SK-N-SH treated with all-trans-retinoic acid at 6 μM for 48 hours (cell line): ENCODE results near the gene VPS13D.

Source experiments
- ISL1 ChIP-seq: fragments of 250-450 bp; sonication (Bioruptor Pico); IDR thresholded peaks from 2 replicates; pipeline ENCODE4 v2.1.2; 2022; ENCODE audit warnings: mild to moderate bottlenecking, moderate library complexity
- OSR1 ChIP-seq: fragments of 250-450 bp; sonication (Bioruptor Pico); IDR thresholded peaks from 2 replicates; pipeline ENCODE4 v1.8.0; 2022; ENCODE audit warnings: moderate library complexity, mild to moderate bottlenecking, inconsistent platforms
- ZNF565 ChIP-seq: fragments of 450-650 bp; formaldehyde crosslinking; conservative IDR thresholded peaks from 2 replicates; pipeline ENCODE4 v1.5.0; 2020; ENCODE audit warnings: low read depth, mild to moderate bottlenecking, moderate library complexity

- TF ChIP-seq ISL1 (no peak), OSR1 (CRISPR knock-in tag) (no peak), ZNF565 (CRISPR knock-in tag) (no peak)
Observed at GRCh38 chr1:12272770-12273169, 42.9 kb downstream of the VPS13D start.
